ENCODE results near the gene ZNF598. TPM values are rescaled to one million over a fixed set of nuclear protein-coding genes. Genes with fewer than 3 reads are reported as not detected.

Gene ZNF598
- total RNA-seq, 1 donor from 2014 or later, result 14.5 TPM

GRCh38 chr16:2028146-2028545, 18.5 kb upstream of the ZNF598 start:
- intact Hi-C loops (cut with micrococcal nuclease), result loop anchor here (10.0 kb wide), 1 partner anchor 117 kb away; the partner anchor contains the start of gene RAB26
- no peak for TF ChIP-seq CTCF (IDR thresholded peaks at IDR 0.05; ENCODE audit: borderline replicate concordance)
- peak overlapping the region; percentile 91 for H3K4me3 ChIP-seq
- H3K36me3 ChIP-seq, result peaks cover 12% of the 10 kb centered on the region
- H3K9me3 ChIP-seq (replicated peaks), result no peaks in the 10 kb centered on the region
- no peak for DNase-seq
- H3K27ac ChIP-seq (replicated peaks), result peak overlapping the region; percentile 98
- H3K27me3 ChIP-seq (ENCODE audit: low read depth), result no peaks in the 10 kb centered on the region
- peaks cover 80% of the 10 kb centered on the region for H3K4me1 ChIP-seq

- peaks cover 4% of the 10 kb centered on the region for H3K27me3 ChIP-seq (ENCODE audit: low read depth)
- DNase-seq, result no peak
- peak overlapping the region; percentile 98 for H3K27ac ChIP-seq (replicated peaks)
- H3K4me3 ChIP-seq, result peak overlapping the region; percentile 91
- intact Hi-C loops (cut with micrococcal nuclease), result loop anchor here (10.0 kb wide), 1 partner anchor 117 kb away; the partner anchor contains the start of gene RAB26
- H3K9me3 ChIP-seq (replicated peaks), result no peaks in the 10 kb centered on the region
- no peak for TF ChIP-seq CTCF (IDR thresholded peaks at IDR 0.05; ENCODE audit: borderline replicate concordance)
- H3K36me3 ChIP-seq, result peaks cover 12% of the 10 kb centered on the region
- H3K4me1 ChIP-seq, result peaks cover 79% of the 10 kb centered on the region
These were observed 17.7 kb upstream of the ZNF598 start for GRCh38 chr16:2027024-2028010.

- peak; percentile 55 for DNase-seq
- no peaks in the 10 kb centered on the region for H3K9me3 ChIP-seq (replicated peaks)
- H3K27me3 ChIP-seq (ENCODE audit: low read depth), result peaks cover 12% of the 10 kb centered on the region
- H3K27ac ChIP-seq (replicated peaks), result peak within 1 kb of the TSS; percentile 98
- H3K4me3 ChIP-seq, result peak within 1 kb of the TSS; percentile 91
- no peak for TF ChIP-seq CTCF (IDR thresholded peaks at IDR 0.05; ENCODE audit: borderline replicate concordance)
- peaks cover 74% of the 10 kb centered on the region for H3K4me1 ChIP-seq
- H3K36me3 ChIP-seq, result peaks cover 12% of the 10 kb centered on the region
- intact Hi-C loops (cut with micrococcal nuclease), result loop anchor here (10.0 kb wide), 1 partner anchor 118 kb away; the partner anchor contains the start of gene RAB26
These were observed 16.9 kb upstream of the ZNF598 start, which contains the start of gene NHERF2 for GRCh38 chr16:2026461-2027023. NHERF2 (plus strand) TSS chr16:2026902; CDS start chr16:2027006, 104 bp downstream.

GRCh38 chr16:2025878-2026460, 16.3 kb upstream of the ZNF598 start:
- peak overlapping the region; percentile 91 for H3K4me3 ChIP-seq
- H3K9me3 ChIP-seq (replicated peaks), result no peaks in the 10 kb centered on the region
- peaks cover 12% of the 10 kb centered on the region for H3K36me3 ChIP-seq
- no peak for DNase-seq
- no peak for TF ChIP-seq CTCF (IDR thresholded peaks at IDR 0.05; ENCODE audit: borderline replicate concordance)
- peaks cover 17% of the 10 kb centered on the region for H3K27me3 ChIP-seq (ENCODE audit: low read depth)
- H3K4me1 ChIP-seq, result peaks cover 74% of the 10 kb centered on the region
- peak overlapping the region; percentile 98 for H3K27ac ChIP-seq (replicated peaks)
- intact Hi-C loops (cut with micrococcal nuclease), result loop anchor here (10.0 kb wide), 1 partner anchor 119 kb away; the partner anchor contains the start of gene RAB26

DNA sequence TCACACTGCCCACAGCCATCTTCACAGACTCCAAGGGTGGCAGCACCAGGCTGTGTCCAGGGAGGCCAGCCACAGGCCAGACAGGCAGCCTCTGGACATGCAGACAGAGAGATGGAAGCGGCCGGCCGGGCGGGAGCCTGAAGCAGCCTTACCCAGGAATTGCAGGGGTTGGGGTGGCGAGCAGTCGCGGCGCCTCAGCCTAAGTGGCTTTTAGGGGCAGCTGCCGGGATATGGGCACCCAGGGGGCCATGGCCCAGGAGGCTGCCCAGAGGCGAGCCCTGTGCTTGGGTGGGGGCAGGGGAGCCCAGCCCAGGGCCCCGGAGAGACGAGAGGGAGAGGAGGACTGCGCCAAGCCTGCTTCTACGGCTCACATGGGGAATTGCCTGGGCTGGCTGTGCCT, 15.6 kb upstream of the ZNF598 start:
- Histone ChIP-seq H3K4me3 (peak overlapping the region; percentile 91), H3K4me1 (peaks cover 80% of the 10 kb centered on the region)

More for the DNA sequence above, 15.6 kb upstream of the ZNF598 start:
- peaks cover 25% of the 10 kb centered on the region for H3K27me3 ChIP-seq (ENCODE audit: low read depth)
- H3K27ac ChIP-seq (replicated peaks), result peak overlapping the region; percentile 98
- no peaks in the 10 kb centered on the region for H3K9me3 ChIP-seq (replicated peaks)
- peaks cover 7% of the 10 kb centered on the region for H3K36me3 ChIP-seq
- no peak for TF ChIP-seq CTCF (IDR thresholded peaks at IDR 0.05; ENCODE audit: borderline replicate concordance)
- peak; percentile 14 for DNase-seq
- intact Hi-C loops (cut with micrococcal nuclease), result loop anchor here (10.0 kb wide), 1 partner anchor 120 kb away; the partner anchor contains the start of gene RAB26

All from left ventricle myocardium inferior (tissue), 1 donor.